DOHH2 (cell line): ENCODE results near the gene PTGS1.

Experiments
- H3F3A ChIP-seq: fragments of 200-600 bp; sonication (generic), shearing (Covaris generic); 2 replicates; pipeline ENCODE4 v1.6.0; 2016; ENCODE audit warnings: antibody characterized with exemption, mild to moderate bottlenecking; ENCODE audit not compliant: control insufficient read depth, insufficient read depth
- H3K27ac ChIP-seq: fragments of 200-600 bp; sonication (generic); 2 replicates; pipeline ENCODE4 v1.5.1; 2014; ENCODE audit warnings: low read depth, mild to moderate bottlenecking, low read length, moderate library complexity
- H3K27me3 ChIP-seq: fragments of 200-600 bp; sonication (generic); 2 replicates; pipeline ENCODE4 v1.6.1; 2014; ENCODE audit warnings: mild to moderate bottlenecking, low read length, mixed read lengths; ENCODE audit not compliant: control insufficient read depth
- H3K36me3 ChIP-seq: fragments of 200-600 bp; sonication (generic); 2 replicates; pipeline ENCODE4 v1.6.1; 2014; ENCODE audit warnings: mild to moderate bottlenecking, low read length, moderate library complexity, mixed read lengths; ENCODE audit not compliant: control insufficient read depth
- H3K4me1 ChIP-seq: fragments of 200-600 bp; sonication (generic); 2 replicates; pipeline ENCODE4 v1.6.1; 2014; ENCODE audit warnings: mild to moderate bottlenecking, low read length, mixed read lengths; ENCODE audit not compliant: control insufficient read depth
- H3K4me2 ChIP-seq: fragments of 200-600 bp; sonication (generic); 2 replicates; pipeline ENCODE4 v1.6.0; 2014; ENCODE audit warnings: mild to moderate bottlenecking, low read length, moderate library complexity
- H3K4me3 ChIP-seq: fragments of 200-600 bp; sonication (generic); 2 replicates; pipeline ENCODE4 v1.5.1; 2014; ENCODE audit warnings: mild to moderate bottlenecking, low read length, mixed read lengths
- H3K79me2 ChIP-seq: fragments of 200-600 bp; sonication (generic); 2 replicates; pipeline ENCODE4 v1.6.1; 2014; ENCODE audit warnings: mild to moderate bottlenecking, low read length, mixed read lengths; ENCODE audit not compliant: control insufficient read depth
- H3K9me2 ChIP-seq: fragments of 200-600 bp; sonication (generic); replicated peaks from 2 replicates; pipeline ENCODE4 v1.6.1; 2014; ENCODE audit warnings: mild to moderate bottlenecking, low read length, mixed read lengths; ENCODE audit not compliant: control insufficient read depth
- H3K9me3 ChIP-seq: fragments of 200-600 bp; sonication (generic); 2 replicates; pipeline ENCODE4 v1.6.1; 2014; ENCODE audit warnings: antibody characterized with exemption, low read length, mixed read lengths; ENCODE audit not compliant: control insufficient read depth, insufficient read depth
- H4K20me1 ChIP-seq: fragments of 200-600 bp; sonication (generic); 2 replicates; pipeline ENCODE4 v1.6.0; 2014; ENCODE audit warnings: low read depth, mild to moderate bottlenecking, antibody characterized with exemption, low read length, moderate library complexity; ENCODE audit not compliant: control insufficient read depth, insufficient read depth
- EZH2phosphoT487 ChIP-seq: fragments of 200-600 bp; sonication (generic); IDR thresholded peaks from 2 replicates; pipeline ENCODE4 v1.6.1; 2017; ENCODE audit warnings: borderline replicate concordance, mild to moderate bottlenecking, antibody characterized with exemption, low read length, moderate library complexity, mixed read lengths
- TF ChIP-seq, protein P1 (sequence below): fragments of 200-600 bp; sonication (generic); IDR thresholded peaks from one replicate; pipeline ENCODE4 v1.5.1; 2014; ENCODE audit warnings: antibody characterized with exemption, mild to moderate bottlenecking, low read depth, low read length; ENCODE audit not compliant: poor library complexity, severe bottlenecking

The PTGS1 gene

DNA sequence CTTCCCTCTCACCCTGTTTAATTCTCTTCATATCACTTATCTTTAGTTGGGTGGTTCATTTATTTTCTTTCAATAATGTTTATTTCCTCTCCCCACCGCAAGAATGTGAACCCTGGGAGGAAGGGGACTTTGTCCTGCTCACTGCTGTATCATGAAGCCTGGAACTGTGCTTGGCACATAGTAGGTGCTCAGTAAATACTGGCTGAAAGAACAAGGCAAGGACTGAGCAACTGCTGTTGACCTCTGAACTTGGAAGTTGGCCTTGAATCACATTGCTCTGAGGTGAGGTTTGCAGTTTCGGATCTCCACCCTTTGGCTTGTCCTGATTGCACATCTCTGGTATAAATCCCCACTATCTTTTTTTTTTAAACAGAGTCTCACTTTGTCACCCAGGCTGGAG is 22.0 kb upstream of the PTGS1 start:
- Histone ChIP-seq H3K4me2 (no peak overlapping the region), H3K4me1 (no peaks in the 10 kb centered on the region), H3K27me3 (peaks cover 7% of the 10 kb centered on the region), H4K20me1 (no peaks in the 10 kb centered on the region), H3K36me3 (no peaks in the 10 kb centered on the region), H3F3A (no peaks in the 10 kb centered on the region), H3K9me3 (no peaks in the 10 kb centered on the region), H3K4me3 (no peak overlapping the region), H3K9me2 (no peaks in the 10 kb centered on the region), H3K27ac (no peak overlapping the region), H3K79me2 (no peaks in the 10 kb centered on the region)
- no peak for TF ChIP-seq EZH2phosphoT487
- TF ChIP-seq, protein P1, sequence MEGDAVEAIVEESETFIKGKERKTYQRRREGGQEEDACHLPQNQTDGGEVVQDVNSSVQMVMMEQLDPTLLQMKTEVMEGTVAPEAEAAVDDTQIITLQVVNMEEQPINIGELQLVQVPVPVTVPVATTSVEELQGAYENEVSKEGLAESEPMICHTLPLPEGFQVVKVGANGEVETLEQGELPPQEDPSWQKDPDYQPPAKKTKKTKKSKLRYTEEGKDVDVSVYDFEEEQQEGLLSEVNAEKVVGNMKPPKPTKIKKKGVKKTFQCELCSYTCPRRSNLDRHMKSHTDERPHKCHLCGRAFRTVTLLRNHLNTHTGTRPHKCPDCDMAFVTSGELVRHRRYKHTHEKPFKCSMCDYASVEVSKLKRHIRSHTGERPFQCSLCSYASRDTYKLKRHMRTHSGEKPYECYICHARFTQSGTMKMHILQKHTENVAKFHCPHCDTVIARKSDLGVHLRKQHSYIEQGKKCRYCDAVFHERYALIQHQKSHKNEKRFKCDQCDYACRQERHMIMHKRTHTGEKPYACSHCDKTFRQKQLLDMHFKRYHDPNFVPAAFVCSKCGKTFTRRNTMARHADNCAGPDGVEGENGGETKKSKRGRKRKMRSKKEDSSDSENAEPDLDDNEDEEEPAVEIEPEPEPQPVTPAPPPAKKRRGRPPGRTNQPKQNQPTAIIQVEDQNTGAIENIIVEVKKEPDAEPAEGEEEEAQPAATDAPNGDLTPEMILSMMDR: no peak

DNA sequence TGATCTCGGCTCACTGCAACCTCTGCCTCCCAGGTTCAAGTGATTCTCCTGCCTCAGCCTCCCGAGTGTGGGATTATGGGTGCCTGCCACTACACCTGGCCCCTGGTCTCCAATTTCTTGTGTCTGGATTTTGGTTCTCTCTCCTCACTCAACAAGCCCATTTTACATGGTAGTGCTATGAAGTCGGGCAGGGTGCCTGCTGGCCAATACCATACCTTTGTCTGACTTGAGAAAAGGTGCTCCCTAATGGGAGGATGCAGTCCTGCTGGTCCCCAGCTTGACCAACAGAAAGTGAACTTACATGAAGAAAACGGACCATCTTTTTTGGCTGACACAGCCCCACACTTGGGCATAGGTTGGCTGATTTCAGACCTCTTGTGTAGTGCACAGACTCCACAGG is 21.6 kb upstream of the PTGS1 start:
- no peak overlapping the region for H3K4me3 ChIP-seq
- H3K36me3 ChIP-seq: no peaks in the 10 kb centered on the region
- no peaks in the 10 kb centered on the region for H4K20me1 ChIP-seq
- H3K4me1 ChIP-seq: no peaks in the 10 kb centered on the region
- peaks cover 7% of the 10 kb centered on the region for H3K27me3 ChIP-seq
- no peak for TF ChIP-seq EZH2phosphoT487
- TF ChIP-seq, protein P1: no peak
- no peaks in the 10 kb centered on the region for H3K9me3 ChIP-seq
- H3F3A ChIP-seq: no peaks in the 10 kb centered on the region
- H3K9me2 ChIP-seq: no peaks in the 10 kb centered on the region
- H3K27ac ChIP-seq: no peak overlapping the region
- H3K79me2 ChIP-seq: no peaks in the 10 kb centered on the region
- no peak overlapping the region for H3K4me2 ChIP-seq

DNA sequence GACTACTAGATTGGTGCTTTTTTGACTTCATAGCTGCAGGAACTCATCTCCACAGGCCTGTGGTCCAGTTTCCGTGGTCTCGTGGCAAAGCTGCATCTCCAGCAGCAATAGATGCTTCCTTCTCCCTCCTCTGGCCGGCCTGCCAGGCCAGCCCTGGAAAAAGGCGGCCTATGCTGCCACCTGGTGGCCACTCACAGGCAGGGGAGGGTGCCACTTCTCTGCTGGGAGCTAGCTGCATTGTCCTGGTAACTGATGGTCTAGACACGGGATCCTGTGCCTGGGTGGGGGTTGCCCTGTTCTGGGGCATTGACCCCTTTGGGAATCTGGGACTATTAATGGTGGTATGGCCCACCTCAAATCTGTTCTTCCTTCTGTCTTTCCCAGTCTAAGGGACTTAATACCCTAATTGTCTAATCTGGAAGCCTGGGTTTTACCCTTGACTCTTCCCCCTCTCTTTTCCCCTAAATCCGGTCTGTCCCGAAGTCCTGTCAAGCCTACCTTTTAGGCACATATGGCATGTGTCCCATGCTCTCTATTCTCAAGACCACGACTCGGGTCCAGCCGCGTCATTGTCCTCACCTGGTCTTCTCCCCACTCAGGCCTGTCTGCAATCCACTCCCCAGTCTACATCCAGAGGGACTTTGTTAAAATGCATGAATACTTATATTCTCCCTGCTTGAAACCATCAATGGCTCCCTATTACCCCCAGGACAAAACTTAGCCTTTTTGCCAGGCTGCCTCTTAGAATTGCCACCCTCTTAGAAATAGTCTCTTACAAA is 20.1 kb upstream of the PTGS1 start:
- Histone ChIP-seq H3K27ac (no peak overlapping the region), H3K9me3 (no peaks in the 10 kb centered on the region), H3K4me2 (no peak overlapping the region), H3K79me2 (no peaks in the 10 kb centered on the region), H3K27me3 (peaks cover 7% of the 10 kb centered on the region), H3K9me2 (no peaks in the 10 kb centered on the region), H3K4me1 (no peaks in the 10 kb centered on the region), H3K36me3 (no peaks in the 10 kb centered on the region), H4K20me1 (no peaks in the 10 kb centered on the region), H3F3A (no peaks in the 10 kb centered on the region), H3K4me3 (no peak overlapping the region)
- TF ChIP-seq, protein P1: peak; percentile 95
- TF ChIP-seq EZH2phosphoT487: no peak
